LNCAP (cell line): ENCODE measurements around the gene TRPC4AP.

Experiments
- CTCF ChIP-seq: fragments of 450-650 bp; IDR thresholded peaks from 2 replicates; pipeline ENCODE4 v1.5.1; 2017; ENCODE audit warnings: mild to moderate bottlenecking

The TRPC4AP gene

GRCh38 chr20:34977365-34978091 lies 115.1 kb downstream of the TRPC4AP start:
- TF ChIP-seq CTCF: no peak

GRCh38 chr20:34976286-34976685 lies 116.3 kb downstream of the TRPC4AP start:
- TF ChIP-seq CTCF: no peak

GRCh38 chr20:34974246-34974645 lies 118.4 kb downstream of the TRPC4AP start:
- TF ChIP-seq CTCF: no peak

- TF ChIP-seq CTCF: no peak
These were observed 120.9 kb downstream of the TRPC4AP start for GRCh38 chr20:34971561-34972235.

- no peak for TF ChIP-seq CTCF
These were observed 121.6 kb downstream of the TRPC4AP start for GRCh38 chr20:34970846-34971560.

GRCh38 chr20:34970193-34970840 lies 122.3 kb downstream of the TRPC4AP start:
- TF ChIP-seq CTCF: no peak

- no peak for TF ChIP-seq CTCF
These were observed 124.4 kb downstream of the TRPC4AP start for GRCh38 chr20:34968042-34968775.
